Brain microvascular endothelial cell (primary cell): ENCODE measurements around the gene IFNGR1.
"Not testable (repeated sequence)": the region's sequence is repeated elsewhere in the genome, so short reads cannot be mapped to it uniquely, and the experiment has no call there.

Source experiments
- DNase-seq: peaks from one replicate; pipeline ENCODE4 v3.0.0-alpha.2; 2020
- H3K27ac ChIP-seq: fragments of 250-450 bp; sonication (Bioruptor Pico); 2 replicates; pipeline ENCODE4 v1.5.1; 2020; ENCODE audit warnings: mild to moderate bottlenecking, moderate library complexity
- H3K27me3 ChIP-seq: fragments of 250-450 bp; sonication (Bioruptor Pico); replicated peaks from 2 replicates; pipeline ENCODE4 v1.5.1; 2020; ENCODE audit warnings: mild to moderate bottlenecking
- H3K36me3 ChIP-seq: fragments of 250-450 bp; sonication (Bioruptor Pico); replicated peaks from 2 replicates; pipeline ENCODE4 v1.5.1; 2020; ENCODE audit warnings: mild to moderate bottlenecking
- H3K4me3 ChIP-seq: 2 replicates; pipeline ENCODE4 v1.5.1; 2011; ENCODE audit warnings: low read depth, mild to moderate bottlenecking, control low read depth, low read length, moderate library complexity
- in situ Hi-C: cut with HindIII; loops from 2 replicates; pipeline ENCODE4 v1.10.0; 2017; ENCODE audit warnings: low sequenced_read_pairs, low pct_ligation_motif_present
- TF ChIP-seq, protein P1 (sequence below): IDR thresholded peaks from 2 replicates; pipeline ENCODE4 v1.5.1; 2011; ENCODE audit warnings: low read depth, mild to moderate bottlenecking, moderate library complexity, low read length, control low read depth, inconsistent platforms; ENCODE audit errors: missing control alignments

The IFNGR1 gene

DNA sequence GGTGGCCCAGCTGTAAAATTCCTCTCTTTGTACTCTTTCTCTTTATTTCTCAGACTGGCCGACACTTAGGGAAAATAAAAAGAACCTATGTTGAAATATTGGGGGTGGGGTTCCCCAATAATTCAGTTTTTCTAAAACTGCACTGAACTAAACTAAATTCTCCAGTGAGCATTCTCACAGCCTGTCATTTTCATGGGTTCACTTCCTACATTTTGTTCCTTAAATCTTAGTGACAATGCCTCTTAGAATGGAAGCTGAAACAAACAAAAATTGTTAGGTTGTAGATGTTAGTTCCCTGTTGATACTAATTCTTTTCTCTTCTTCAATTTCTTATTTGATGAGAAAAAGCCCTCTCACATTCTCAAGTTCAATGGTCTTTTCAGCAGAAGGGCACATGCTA lies 35.8 kb upstream of the IFNGR1 start:
- in situ Hi-C loops = no loop called here

DNA sequence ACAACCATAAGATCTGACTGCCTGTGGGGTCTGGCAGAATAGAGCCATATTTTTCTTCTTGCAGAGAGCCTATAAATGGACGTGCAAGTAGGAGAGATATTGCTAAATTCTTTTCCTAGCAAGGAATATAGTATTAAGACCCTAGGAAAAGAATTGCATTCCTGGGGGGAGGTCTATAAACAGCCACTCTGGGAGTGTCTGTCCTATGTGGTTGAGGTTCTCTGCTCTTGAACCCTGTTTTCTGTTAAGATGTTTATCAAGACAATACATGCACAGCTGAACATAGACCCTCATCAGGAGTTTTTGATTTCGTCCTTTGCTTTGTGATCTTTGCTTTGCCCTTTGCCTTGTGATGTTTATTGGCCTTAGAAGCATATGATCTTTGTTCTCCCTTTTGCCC lies 35.2 kb upstream of the IFNGR1 start:
- H3K4me3 ChIP-seq, H3K27ac ChIP-seq, in situ Hi-C loops, H3K27me3 ChIP-seq, H3K36me3 ChIP-seq, DNase-seq: not testable (repeated sequence)

More for the DNA sequence above, 35.8 kb upstream of the IFNGR1 start:
- Histone ChIP-seq H3K4me3 (no peak overlapping the region), H3K27ac (no peak overlapping the region), H3K36me3 (no peaks in the 10 kb centered on the region), H3K27me3 (no peaks in the 10 kb centered on the region)
- TF ChIP-seq, protein P1, sequence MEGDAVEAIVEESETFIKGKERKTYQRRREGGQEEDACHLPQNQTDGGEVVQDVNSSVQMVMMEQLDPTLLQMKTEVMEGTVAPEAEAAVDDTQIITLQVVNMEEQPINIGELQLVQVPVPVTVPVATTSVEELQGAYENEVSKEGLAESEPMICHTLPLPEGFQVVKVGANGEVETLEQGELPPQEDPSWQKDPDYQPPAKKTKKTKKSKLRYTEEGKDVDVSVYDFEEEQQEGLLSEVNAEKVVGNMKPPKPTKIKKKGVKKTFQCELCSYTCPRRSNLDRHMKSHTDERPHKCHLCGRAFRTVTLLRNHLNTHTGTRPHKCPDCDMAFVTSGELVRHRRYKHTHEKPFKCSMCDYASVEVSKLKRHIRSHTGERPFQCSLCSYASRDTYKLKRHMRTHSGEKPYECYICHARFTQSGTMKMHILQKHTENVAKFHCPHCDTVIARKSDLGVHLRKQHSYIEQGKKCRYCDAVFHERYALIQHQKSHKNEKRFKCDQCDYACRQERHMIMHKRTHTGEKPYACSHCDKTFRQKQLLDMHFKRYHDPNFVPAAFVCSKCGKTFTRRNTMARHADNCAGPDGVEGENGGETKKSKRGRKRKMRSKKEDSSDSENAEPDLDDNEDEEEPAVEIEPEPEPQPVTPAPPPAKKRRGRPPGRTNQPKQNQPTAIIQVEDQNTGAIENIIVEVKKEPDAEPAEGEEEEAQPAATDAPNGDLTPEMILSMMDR = no peak
- no peak for DNase-seq

DNA sequence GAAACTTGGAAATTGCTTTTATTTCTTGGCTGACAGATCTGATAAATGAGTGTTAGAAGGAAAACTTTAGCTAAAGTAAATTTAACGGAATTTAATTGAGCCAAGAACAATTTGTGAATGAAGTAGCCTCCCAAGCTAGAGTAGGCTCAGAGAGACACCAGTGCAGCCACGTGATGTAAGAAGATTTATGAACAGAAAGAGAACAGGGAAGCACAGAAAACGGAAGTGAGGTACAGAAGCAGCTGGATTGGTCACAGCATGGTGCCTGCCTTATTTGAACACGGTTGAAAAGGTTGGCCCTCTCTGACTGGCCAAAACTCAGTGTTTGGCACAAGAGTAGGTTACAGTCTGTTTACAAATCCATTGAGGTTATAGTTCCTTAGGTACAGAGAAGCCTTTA lies 29.5 kb upstream of the IFNGR1 start:
- H3K27ac ChIP-seq = no peak overlapping the region
- in situ Hi-C loops = no loop called here
- H3K27me3 ChIP-seq = no peaks in the 10 kb centered on the region
- no peak for DNase-seq
- TF ChIP-seq, protein P1 = no peak
- no peaks in the 10 kb centered on the region for H3K36me3 ChIP-seq
- no peak overlapping the region for H3K4me3 ChIP-seq

- TF ChIP-seq, protein P1 = no peak
- H3K4me3 ChIP-seq = no peak overlapping the region
- no peak overlapping the region for H3K27ac ChIP-seq
- no peaks in the 10 kb centered on the region for H3K27me3 ChIP-seq
- in situ Hi-C loops = no loop called here
- DNase-seq = no peak
- H3K36me3 ChIP-seq = no peaks in the 10 kb centered on the region
These were observed 28.5 kb upstream of the IFNGR1 start for GRCh38 chr6:137247724-137248123.

GRCh38 chr6:137246791-137247202 lies 27.6 kb upstream of the IFNGR1 start:
- in situ Hi-C loops = no loop called here
- H3K27me3 ChIP-seq = no peaks in the 10 kb centered on the region
- H3K4me3 ChIP-seq = no peak overlapping the region
- TF ChIP-seq, protein P1 = no peak
- no peaks in the 10 kb centered on the region for H3K36me3 ChIP-seq
- no peak overlapping the region for H3K27ac ChIP-seq
- DNase-seq = no peak

- H3K4me3 ChIP-seq = no peak overlapping the region
- TF ChIP-seq, protein P1 = no peak
- H3K36me3 ChIP-seq = no peaks in the 10 kb centered on the region
- H3K27me3 ChIP-seq = no peaks in the 10 kb centered on the region
- no peak overlapping the region for H3K27ac ChIP-seq
- in situ Hi-C loops = no loop called here
- DNase-seq = no peak
These were observed 27.0 kb upstream of the IFNGR1 start for GRCh38 chr6:137246164-137246563.
